ENCODE data around the gene UGT1A3. TPM values are rescaled to one million over a fixed set of nuclear protein-coding genes. Genes with fewer than 3 reads are reported as not detected.

The UGT1A3 gene
- total and polyA plus RNA-seq, 2 experiments from 2014 or later: not detected

DNA sequence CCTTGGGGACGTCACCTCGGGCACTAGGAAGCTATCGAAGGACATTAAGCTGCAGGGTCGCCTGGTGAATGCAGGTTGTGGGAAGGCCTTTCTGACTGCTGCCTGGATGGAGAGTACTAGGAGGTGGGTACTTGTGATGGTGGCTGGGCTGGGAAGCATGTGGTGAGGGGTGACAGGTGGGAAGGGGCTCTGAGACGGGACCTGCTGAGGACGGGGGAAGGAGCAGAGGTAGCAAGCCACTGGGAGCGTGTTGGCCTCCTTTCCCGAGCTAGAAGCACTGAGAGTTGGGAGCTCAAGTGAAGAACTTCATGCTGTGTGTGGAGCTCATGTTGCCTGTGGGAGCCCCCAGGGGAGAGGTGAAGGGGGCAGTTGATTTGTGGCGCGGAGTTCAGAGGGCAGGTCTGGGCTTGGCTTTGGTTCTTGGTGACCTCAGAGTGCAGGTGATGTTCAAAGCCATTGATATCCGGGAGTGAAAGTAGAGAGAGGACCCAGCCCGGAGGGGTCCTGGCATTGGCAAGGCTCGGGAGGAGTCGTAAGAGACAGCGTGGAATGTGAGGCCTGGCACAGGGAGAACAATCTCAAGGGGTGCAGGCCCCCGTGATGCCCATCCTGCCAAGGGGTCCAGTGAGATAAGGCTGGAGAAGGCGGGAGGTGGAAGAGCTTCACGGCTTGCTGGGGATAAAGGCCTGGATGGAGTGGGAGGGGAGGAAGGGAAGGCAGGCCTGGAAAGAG is 62.5 kb downstream of the UGT1A3 start:
- Histone ChIP-seq H3K79me2 (no peaks in the 10 kb centered on the region), H2AFZ (no peak overlapping the region), H3K36me3 (replicated peaks; ENCODE audit: insufficient read depth, low read depth) (no peaks in the 10 kb centered on the region), H3K9me3 (ENCODE audit: low read depth) (no peaks in the 10 kb centered on the region), H3K27ac (no peak overlapping the region), H3K4me2 (no peak overlapping the region), H3K9me2 (replicated peaks; ENCODE audit: insufficient read depth) (no peaks in the 10 kb centered on the region), H3K4me3 (no peak overlapping the region), H3K27me3 (no peaks in the 10 kb centered on the region), H3K4me1 (ENCODE audit: insufficient read depth) (no peaks in the 10 kb centered on the region), H4K20me1 (ENCODE audit: insufficient read depth, poor library complexity, severe bottlenecking) (no peaks in the 10 kb centered on the region)
- no peak for TF ChIP-seq EZH2 (IDR thresholded peaks at IDR 0.05; ENCODE audit: borderline replicate concordance)
- no peak for TF ChIP-seq CTCF (IDR thresholded peaks at IDR 0.05; ENCODE audit: poor library complexity)
- TF ChIP-seq EZH2phosphoT487 (IDR thresholded peaks at IDR 0.05; ENCODE audit: low read depth, severe bottlenecking, unreplicated experiment): no peak
- 91% methylated on average over 18 of the region's 18 CpGs for WGBS (ENCODE audit: low lambda C conversion rate, missing lambda C conversion rate)
- no peak for DNase-seq (ENCODE audit: low spot score)

- Histone ChIP-seq H3K4me1 (ENCODE audit: insufficient read depth) (no peaks in the 10 kb centered on the region), H4K20me1 (ENCODE audit: insufficient read depth, poor library complexity, severe bottlenecking) (no peaks in the 10 kb centered on the region), H3K9me2 (replicated peaks; ENCODE audit: insufficient read depth) (no peaks in the 10 kb centered on the region), H3K9me3 (ENCODE audit: low read depth) (no peaks in the 10 kb centered on the region), H3K79me2 (no peaks in the 10 kb centered on the region), H3K27me3 (no peaks in the 10 kb centered on the region), H3K36me3 (replicated peaks; ENCODE audit: insufficient read depth, low read depth) (no peaks in the 10 kb centered on the region), H3K4me2 (no peak overlapping the region), H3K4me3 (no peak overlapping the region), H3K27ac (no peak overlapping the region), H2AFZ (no peak overlapping the region)
- TF ChIP-seq EZH2 (IDR thresholded peaks at IDR 0.05; ENCODE audit: borderline replicate concordance) (no peak), CTCF (IDR thresholded peaks at IDR 0.05; ENCODE audit: poor library complexity) (no peak), EZH2phosphoT487 (IDR thresholded peaks at IDR 0.05; ENCODE audit: low read depth, severe bottlenecking, unreplicated experiment) (no peak)
- no peak for DNase-seq (ENCODE audit: low spot score)
- WGBS (ENCODE audit: low lambda C conversion rate, missing lambda C conversion rate): 86% methylated on average over 8 of the region's 9 CpGs
Observed at GRCh38 chr2:233791883-233792329, 63.1 kb downstream of the UGT1A3 start.

DNA sequence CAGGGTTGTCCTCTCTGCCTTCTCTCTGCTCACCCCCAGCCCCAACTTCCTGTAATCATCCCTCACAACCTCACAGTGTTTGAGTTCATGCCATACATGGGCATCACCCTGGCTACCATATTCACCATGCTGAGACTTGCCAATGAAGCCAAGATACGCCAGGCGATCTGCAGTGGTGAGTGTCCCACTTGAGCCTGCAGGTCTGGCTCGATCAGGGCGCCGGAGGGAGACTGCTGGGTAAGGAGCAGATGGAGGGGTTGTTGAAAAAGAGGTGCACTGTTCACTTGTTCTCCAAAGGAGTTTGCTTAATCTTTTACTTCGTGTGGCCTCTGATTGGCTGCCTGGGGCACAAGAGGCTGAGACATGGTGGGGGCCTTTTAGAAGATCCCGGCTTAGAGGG is 63.9 kb downstream of the UGT1A3 start:
- H3K27ac ChIP-seq: no peak overlapping the region
- no peak for TF ChIP-seq EZH2 (IDR thresholded peaks at IDR 0.05; ENCODE audit: borderline replicate concordance)
- no peak for TF ChIP-seq CTCF (IDR thresholded peaks at IDR 0.05; ENCODE audit: poor library complexity)
- TF ChIP-seq EZH2phosphoT487 (IDR thresholded peaks at IDR 0.05; ENCODE audit: low read depth, severe bottlenecking, unreplicated experiment): no peak
- DNase-seq (ENCODE audit: low spot score): no peak
- no peaks in the 10 kb centered on the region for H3K4me1 ChIP-seq (ENCODE audit: insufficient read depth)
- no peaks in the 10 kb centered on the region for H3K79me2 ChIP-seq
- no peak overlapping the region for H2AFZ ChIP-seq
- H3K27me3 ChIP-seq: no peaks in the 10 kb centered on the region
- no peaks in the 10 kb centered on the region for H3K36me3 ChIP-seq (replicated peaks; ENCODE audit: insufficient read depth, low read depth)
- WGBS (ENCODE audit: low lambda C conversion rate, missing lambda C conversion rate): 95% methylated on average over 7 of the region's 7 CpGs
- H3K4me2 ChIP-seq: no peak overlapping the region
- H3K9me3 ChIP-seq (ENCODE audit: low read depth): no peaks in the 10 kb centered on the region
- no peaks in the 10 kb centered on the region for H4K20me1 ChIP-seq (ENCODE audit: insufficient read depth, poor library complexity, severe bottlenecking)
- no peak overlapping the region for H3K4me3 ChIP-seq
- no peaks in the 10 kb centered on the region for H3K9me2 ChIP-seq (replicated peaks; ENCODE audit: insufficient read depth)
